Uterus (tissue), 4 donors: ENCODE results near the gene SUPT3H. TPM values are rescaled to one million over a fixed set of nuclear protein-coding genes. Genes with fewer than 3 reads are reported as not detected.

Source experiments
- DNase-seq, 2 donors: peaks; one replicate each; pipeline ENCODE4 v3.0.0-alpha.2; 2019 to 2020
- H3K27ac ChIP-seq, 2 donors: fragments of 200-600 bp; sonication (generic); 1 replicate in 1 of 2; 2 replicates in 1 of 2; pipeline ENCODE4 v1.5.1; 2016 to 2018
- H3K27me3 ChIP-seq, 2 donors: fragments of 200-600 bp; sonication (generic); one replicate each; pipeline ENCODE4 v1.5.1; 2018 to 2019; ENCODE audit warnings: control low read depth in 1 of 2
- H3K36me3 ChIP-seq, 2 donors: fragments of 200-600 bp; sonication (generic); one replicate each; pipeline ENCODE4 v1.5.1; 2019; ENCODE audit warnings: control low read depth in 1 of 2
- H3K4me1 ChIP-seq, 2 donors: fragments of 200-600 bp; sonication (generic); one replicate each; pipeline ENCODE4 v1.5.1; 2018 to 2019; ENCODE audit warnings: control low read depth in 1 of 2
- H3K4me3 ChIP-seq, 2 donors: fragments of 200-600 bp; sonication (generic); 1 replicate in 1 of 2; 2 replicates in 1 of 2; pipeline ENCODE4 v1.5.1; 2018 to 2019; ENCODE audit warnings: mild to moderate bottlenecking in 1 of 2
- H3K9me3 ChIP-seq, 2 donors: fragments of 200-600 bp; sonication (generic); one replicate each; pipeline ENCODE4 v1.5.1; 2019; ENCODE audit warnings: control low read depth in 1 of 2
- POLR2A ChIP-seq, 2 donors: fragments of 450-650 bp; IDR thresholded peaks; one replicate each; pipeline ENCODE4 v1.6.1; 2016; ENCODE audit warnings: antibody characterized with exemption in 2 of 2, mild to moderate bottlenecking in 1 of 2, moderate library complexity in 1 of 2
- intact Hi-C: fragments of 100-400 bp; cut with DNase I; formaldehyde crosslinking; loops from one replicate; pipeline ENCODE4 v1.15.1; 2023; ENCODE audit warnings: low total_unique reads
- total RNA-seq, 4 donors: library from RNA; depleted of rRNA in 3 of 4; stranded (reverse); fragments of >200 nt in 3 of 4; gene quantifications; one replicate each; pipeline versions ENCODE4 v1.1.0 to v1.2.4, GENCODE V29; 2014 to 2023
- TF ChIP-seq, protein P1 (sequence below), 4 experiments: fragments of 200-600 bp in 2 of 4; fragments of 450-650 bp in 2 of 4; sonication (generic) in 2 of 4; IDR thresholded peaks; one replicate each; pipeline ENCODE4 v1.5.1; 2016 to 2019; ENCODE audit warnings: antibody characterized with exemption in 4 of 4, mild to moderate bottlenecking in 2 of 4, moderate library complexity in 1 of 4
- donor health status: DM: yes; HTN: yes; CAD: no.

SUPT3H gene
- total RNA-seq, 4 donors from 2014 or later, result 1.3 to 14.9 (median 7.6) TPM

DNA sequence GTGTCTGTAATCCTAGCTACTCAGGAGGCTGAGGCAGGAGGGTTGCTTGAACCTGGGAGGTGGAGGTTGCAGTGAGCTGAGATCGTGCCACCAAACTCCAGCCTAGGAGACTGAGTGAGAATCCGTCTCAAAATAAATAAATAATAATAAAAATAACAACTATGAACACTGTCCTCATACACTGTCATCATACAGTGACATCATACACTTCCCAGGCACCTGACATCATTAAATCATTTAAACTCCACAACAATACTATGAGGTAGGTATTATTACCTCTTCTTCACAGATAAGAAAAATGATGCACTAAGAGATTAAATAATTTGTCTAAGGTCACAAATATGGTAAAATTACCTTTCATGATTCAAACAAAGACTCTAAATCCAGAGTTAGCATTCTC is 250.5 kb downstream of the SUPT3H start:
- Histone ChIP-seq H3K4me3 (no peak overlapping the region), H3K27ac (no peak overlapping the region), H3K36me3 (no peaks in the 10 kb centered on the region), H3K27me3 (no peaks in the 10 kb centered on the region), H3K9me3 (no peaks in the 10 kb centered on the region), H3K4me1 (no peaks in the 10 kb centered on the region)
- intact Hi-C loops, result no loop called here
- no peak for DNase-seq
- no peak for TF ChIP-seq POLR2A (IDR thresholded peaks at IDR 0.05)
- TF ChIP-seq, protein P1, sequence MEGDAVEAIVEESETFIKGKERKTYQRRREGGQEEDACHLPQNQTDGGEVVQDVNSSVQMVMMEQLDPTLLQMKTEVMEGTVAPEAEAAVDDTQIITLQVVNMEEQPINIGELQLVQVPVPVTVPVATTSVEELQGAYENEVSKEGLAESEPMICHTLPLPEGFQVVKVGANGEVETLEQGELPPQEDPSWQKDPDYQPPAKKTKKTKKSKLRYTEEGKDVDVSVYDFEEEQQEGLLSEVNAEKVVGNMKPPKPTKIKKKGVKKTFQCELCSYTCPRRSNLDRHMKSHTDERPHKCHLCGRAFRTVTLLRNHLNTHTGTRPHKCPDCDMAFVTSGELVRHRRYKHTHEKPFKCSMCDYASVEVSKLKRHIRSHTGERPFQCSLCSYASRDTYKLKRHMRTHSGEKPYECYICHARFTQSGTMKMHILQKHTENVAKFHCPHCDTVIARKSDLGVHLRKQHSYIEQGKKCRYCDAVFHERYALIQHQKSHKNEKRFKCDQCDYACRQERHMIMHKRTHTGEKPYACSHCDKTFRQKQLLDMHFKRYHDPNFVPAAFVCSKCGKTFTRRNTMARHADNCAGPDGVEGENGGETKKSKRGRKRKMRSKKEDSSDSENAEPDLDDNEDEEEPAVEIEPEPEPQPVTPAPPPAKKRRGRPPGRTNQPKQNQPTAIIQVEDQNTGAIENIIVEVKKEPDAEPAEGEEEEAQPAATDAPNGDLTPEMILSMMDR (IDR thresholded peaks at IDR 0.05), result no peak

DNA sequence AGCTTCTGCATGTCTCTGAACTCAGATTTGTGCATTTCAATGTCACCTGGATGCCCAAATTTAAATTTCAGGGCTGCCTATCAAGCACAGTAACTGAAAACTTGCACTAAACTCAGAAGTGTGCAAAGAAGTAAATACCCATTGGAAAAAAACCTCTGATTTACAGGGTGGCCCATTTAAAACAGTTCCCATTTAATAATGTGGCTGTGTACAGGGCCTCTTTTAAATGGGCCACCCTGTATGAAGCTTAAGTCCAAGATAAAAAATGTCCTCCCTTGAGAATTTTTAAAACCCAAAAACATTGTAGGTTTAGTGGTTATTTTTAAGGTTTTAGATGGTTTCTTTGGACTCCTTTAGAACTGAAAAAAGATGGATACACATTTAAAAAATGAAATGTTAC is 251.7 kb downstream of the SUPT3H start:
- DNase-seq, result no peak
- H3K36me3 ChIP-seq, result no peaks in the 10 kb centered on the region
- TF ChIP-seq POLR2A (IDR thresholded peaks at IDR 0.05), result no peak
- TF ChIP-seq, protein P1 (IDR thresholded peaks at IDR 0.05), result no peak
- no peaks in the 10 kb centered on the region for H3K9me3 ChIP-seq
- no peak overlapping the region for H3K4me3 ChIP-seq
- intact Hi-C loops, result no loop called here
- no peak overlapping the region for H3K27ac ChIP-seq
- no peaks in the 10 kb centered on the region for H3K27me3 ChIP-seq
- no peaks in the 10 kb centered on the region for H3K4me1 ChIP-seq

GRCh38 chr6:45123023-45123422 is 254.7 kb downstream of the SUPT3H start:
- no peak for DNase-seq
- Histone ChIP-seq H3K9me3 (no peaks in the 10 kb centered on the region), H3K4me3 (no peak overlapping the region), H3K4me1 (no peaks in the 10 kb centered on the region), H3K36me3 (no peaks in the 10 kb centered on the region), H3K27me3 (no peaks in the 10 kb centered on the region), H3K27ac (no peak overlapping the region)
- intact Hi-C loops, result no loop called here
- no peak for TF ChIP-seq POLR2A (IDR thresholded peaks at IDR 0.05)
- TF ChIP-seq, protein P1 (IDR thresholded peaks at IDR 0.05), result no peak

- H3K27ac ChIP-seq, result no peak overlapping the region
- intact Hi-C loops, result no loop called here
- H3K4me1 ChIP-seq, result no peaks in the 10 kb centered on the region
Observed at GRCh38 chr6:45118754-45119153, 259.0 kb downstream of the SUPT3H start.

GRCh38 chr6:45116714-45117410 is 260.9 kb downstream of the SUPT3H start:
- no peaks in the 10 kb centered on the region for H3K4me1 ChIP-seq
- no peaks in the 10 kb centered on the region for H3K27me3 ChIP-seq
- H3K9me3 ChIP-seq, result no peaks in the 10 kb centered on the region
- H3K27ac ChIP-seq, result no peak overlapping the region
- TF ChIP-seq POLR2A (IDR thresholded peaks at IDR 0.05), result no peak
- TF ChIP-seq, protein P1 (IDR thresholded peaks at IDR 0.05), result no peak
- no peak for DNase-seq
- no peaks in the 10 kb centered on the region for H3K36me3 ChIP-seq
- intact Hi-C loops, result no loop called here
- no peak overlapping the region for H3K4me3 ChIP-seq

More at GRCh38 chr6:45118754-45119153, 259.0 kb downstream of the SUPT3H start:
- H3K36me3 ChIP-seq, result no peaks in the 10 kb centered on the region
- no peaks in the 10 kb centered on the region for H3K27me3 ChIP-seq
- H3K9me3 ChIP-seq, result no peaks in the 10 kb centered on the region
- H3K4me3 ChIP-seq, result no peak overlapping the region
- DNase-seq, result no peak
- TF ChIP-seq, protein P1 (IDR thresholded peaks at IDR 0.05), result no peak
- no peak for TF ChIP-seq POLR2A (IDR thresholded peaks at IDR 0.05)
